NCI-H2081 (cell line): ENCODE results near the gene CDK15.
"Not testable (repeated sequence)": the region's sequence is repeated elsewhere in the genome, so short reads cannot be mapped to it uniquely, and the experiment has no call there.

Experiments
- DNase-seq, 2 experiments: peaks; one replicate each; lab custom pipeline; 2025; lab: John Stamatoyannopoulos, UW

The CDK15 gene

GRCh38 chr2:201831469-201831868 lies 25.1 kb downstream of the CDK15 start:
- no peak for DNase-seq

- DNase-seq = no peak
Measured at GRCh38 chr2:201833781-201834180, 27.4 kb downstream of the CDK15 start.

DNA sequence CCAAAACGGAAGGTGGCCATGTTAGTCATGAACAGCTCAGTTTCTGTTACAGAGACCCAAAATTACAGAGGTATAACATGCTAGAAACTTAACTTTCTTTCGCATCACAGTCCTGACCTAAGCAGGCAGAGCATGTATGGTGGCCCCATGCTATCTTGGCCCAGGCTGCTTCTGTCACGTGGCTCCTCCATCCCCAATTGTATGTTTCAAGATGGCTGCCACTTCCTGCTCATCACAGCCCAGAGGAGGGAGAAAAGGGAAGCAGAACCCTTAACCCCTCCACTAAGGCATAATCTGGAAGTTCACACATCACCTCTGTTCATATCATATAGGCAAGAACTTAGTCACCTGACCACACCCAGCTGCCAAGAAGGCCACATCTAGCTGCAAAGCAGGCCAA lies 28.7 kb downstream of the CDK15 start:
- DNase-seq = no peak

DNA sequence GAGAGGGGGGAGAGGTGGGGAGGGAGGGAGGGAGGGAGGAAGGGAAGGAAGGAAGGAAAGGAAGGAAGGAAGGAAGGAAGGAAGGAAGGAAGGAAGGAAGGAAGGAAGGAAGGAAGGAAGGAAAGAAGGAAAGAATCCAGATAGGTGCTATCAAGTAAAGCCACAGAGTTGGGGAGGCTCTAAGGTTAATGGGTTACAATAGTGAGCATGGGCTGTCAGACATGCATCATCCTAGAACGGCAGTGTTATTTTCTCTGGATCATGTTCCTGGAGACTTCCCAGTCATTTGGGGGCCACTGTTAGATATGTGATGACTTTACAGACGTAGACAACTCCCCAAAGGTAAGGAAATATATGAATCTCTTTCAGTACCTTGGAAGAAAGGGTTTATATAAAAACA lies 31.1 kb downstream of the CDK15 start:
- DNase-seq = no peak

GRCh38 chr2:201837824-201838431 lies 31.6 kb downstream of the CDK15 start:
- no peak for DNase-seq

GRCh38 chr2:201839727-201840126 lies 33.4 kb downstream of the CDK15 start:
- no peak for DNase-seq

DNA sequence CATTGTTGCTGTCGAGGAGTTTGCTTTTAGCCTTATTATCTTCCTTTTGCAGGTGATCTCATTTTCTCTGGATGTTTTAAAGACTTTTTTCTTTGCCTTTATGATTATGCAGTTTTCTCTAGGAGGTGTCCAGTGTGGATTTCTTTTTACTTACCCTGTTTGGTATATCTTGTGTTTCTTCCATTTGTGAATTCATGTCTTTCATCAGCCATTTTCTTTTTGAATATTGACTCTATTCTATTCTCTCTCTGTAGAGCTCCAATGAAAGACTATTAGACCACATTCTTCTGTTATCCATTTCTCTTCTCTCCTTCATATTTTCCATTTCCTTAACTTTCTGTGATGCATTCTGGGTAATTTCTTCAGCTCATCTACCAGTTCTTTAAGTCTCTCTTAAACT lies 34.4 kb downstream of the CDK15 start:
- DNase-seq = no peak

GRCh38 chr2:201842131-201842860 lies 36.0 kb downstream of the CDK15 start:
- no peak for DNase-seq

GRCh38 chr2:201844922-201845321 lies 38.6 kb downstream of the CDK15 start:
- not testable (repeated sequence) for DNase-seq

- no peak for DNase-seq
Measured at GRCh38 chr2:201847481-201847880, 41.1 kb downstream of the CDK15 start.

GRCh38 chr2:201852462-201852861 lies 46.1 kb downstream of the CDK15 start:
- no peak for DNase-seq

DNA sequence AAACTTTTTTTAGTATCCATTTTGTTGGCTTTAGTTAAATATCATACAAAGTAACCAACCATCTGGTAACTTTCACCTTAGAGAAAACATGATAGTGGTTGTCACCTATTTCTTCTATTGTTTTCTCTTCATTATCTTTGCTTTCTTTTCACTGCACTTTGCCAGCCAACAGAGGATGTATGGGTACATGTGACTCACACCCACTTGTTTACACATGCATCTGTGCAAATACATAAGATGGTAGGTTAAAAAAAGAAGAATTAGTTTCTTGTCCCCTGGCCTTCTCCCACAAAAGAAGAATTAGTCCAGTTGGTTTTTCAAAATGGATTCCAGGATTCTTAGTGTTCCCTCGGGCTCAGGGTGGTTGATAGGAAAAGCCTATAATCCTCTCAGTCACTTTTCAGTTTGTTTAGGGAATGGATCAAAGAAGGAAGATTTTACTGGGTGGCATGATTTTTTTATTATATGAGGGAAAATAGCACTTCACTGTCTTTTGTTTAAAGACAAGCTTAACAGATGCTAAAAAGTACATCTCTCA lies 46.6 kb downstream of the CDK15 start:
- DNase-seq = peak in 1 of 2 experiments; percentile 18

- DNase-seq = no peak
Measured at GRCh38 chr2:201854221-201854801, 48.0 kb downstream of the CDK15 start.

DNA sequence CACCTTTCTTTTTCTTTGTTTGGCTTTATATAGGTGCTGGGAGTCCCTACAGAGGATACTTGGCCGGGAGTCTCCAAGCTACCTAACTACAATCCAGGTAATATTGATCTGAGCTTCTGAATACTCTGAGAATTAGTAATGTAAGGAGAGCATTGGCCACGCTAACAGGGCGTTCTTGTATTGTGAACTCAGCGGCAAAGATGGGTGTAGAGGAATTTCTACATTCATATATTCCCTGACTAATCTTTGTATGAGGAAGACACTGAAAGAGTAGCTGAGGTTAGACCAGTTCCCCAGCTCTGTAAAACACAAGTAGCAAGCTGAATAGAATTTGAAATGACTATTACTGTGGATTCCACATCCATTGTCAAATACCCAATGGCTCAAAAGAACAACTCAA lies 48.5 kb downstream of the CDK15 start:
- DNase-seq = no peak

GRCh38 chr2:201855356-201855755 lies 49.0 kb downstream of the CDK15 start:
- DNase-seq = no peak

DNA sequence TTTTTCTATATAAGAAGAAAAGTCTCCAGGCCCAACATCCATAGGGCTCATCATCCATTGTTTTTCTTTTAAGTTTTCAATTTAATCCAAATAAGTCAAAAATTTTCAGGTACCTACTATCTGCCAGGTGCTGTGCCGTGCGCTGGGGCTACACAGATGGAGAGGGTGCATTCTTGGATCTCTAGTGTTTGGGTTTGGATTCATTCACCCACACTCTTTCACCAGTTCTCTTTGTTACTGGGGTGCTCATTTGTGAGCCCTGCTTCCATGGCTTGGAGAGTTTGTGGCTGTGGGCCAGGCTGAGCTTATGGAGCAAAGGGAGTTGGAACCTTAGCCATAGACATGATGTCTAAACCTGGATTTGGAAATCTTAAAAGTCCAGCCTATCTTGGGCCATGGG lies 51.0 kb downstream of the CDK15 start:
- DNase-seq = no peak

- no peak for DNase-seq
Measured at GRCh38 chr2:201858281-201859184, 52.2 kb downstream of the CDK15 start.

GRCh38 chr2:201859949-201860348 lies 53.6 kb downstream of the CDK15 start:
- no peak for DNase-seq

DNA sequence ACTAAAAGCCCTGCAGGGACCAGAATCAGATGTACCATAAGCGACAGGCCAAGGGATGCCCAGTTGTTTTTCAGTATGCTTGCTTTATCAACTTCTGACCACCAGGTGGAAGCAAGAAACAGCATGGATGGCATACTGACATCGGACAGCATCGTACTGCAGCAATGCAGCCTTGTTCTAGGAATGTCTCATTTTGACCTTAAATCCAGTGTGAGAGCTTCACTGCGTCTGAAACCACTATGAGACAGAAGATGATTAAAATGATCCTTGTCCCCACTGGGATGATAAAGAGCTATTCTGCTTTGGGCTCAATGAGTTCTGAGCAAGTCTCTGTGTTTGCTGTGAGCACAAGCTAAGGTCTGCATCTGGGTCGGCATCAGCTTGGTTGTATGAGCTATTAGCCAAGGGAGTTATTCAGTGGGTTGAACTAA lies 54.3 kb downstream of the CDK15 start:
- DNase-seq = peak; percentile 51 to 61

DNA sequence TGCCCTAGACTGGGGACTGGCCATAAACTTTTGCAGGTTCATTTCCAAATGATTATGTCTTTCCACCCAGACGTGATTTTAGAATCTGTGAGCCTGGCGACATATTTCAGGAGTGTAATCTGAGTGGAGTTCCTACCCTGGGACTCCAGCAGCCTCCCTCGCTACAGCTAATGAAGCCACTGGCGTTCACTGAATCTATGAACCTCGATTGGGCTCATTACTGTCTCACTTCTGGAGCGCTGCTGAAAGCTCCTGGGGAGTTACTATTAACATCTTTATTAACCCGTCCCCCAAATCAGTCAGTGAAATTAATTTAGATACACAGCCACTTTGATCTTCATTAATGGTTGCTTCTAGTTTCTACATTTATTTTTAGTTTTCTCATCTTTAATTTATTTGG lies 56.5 kb downstream of the CDK15 start:
- no peak for DNase-seq

DNA sequence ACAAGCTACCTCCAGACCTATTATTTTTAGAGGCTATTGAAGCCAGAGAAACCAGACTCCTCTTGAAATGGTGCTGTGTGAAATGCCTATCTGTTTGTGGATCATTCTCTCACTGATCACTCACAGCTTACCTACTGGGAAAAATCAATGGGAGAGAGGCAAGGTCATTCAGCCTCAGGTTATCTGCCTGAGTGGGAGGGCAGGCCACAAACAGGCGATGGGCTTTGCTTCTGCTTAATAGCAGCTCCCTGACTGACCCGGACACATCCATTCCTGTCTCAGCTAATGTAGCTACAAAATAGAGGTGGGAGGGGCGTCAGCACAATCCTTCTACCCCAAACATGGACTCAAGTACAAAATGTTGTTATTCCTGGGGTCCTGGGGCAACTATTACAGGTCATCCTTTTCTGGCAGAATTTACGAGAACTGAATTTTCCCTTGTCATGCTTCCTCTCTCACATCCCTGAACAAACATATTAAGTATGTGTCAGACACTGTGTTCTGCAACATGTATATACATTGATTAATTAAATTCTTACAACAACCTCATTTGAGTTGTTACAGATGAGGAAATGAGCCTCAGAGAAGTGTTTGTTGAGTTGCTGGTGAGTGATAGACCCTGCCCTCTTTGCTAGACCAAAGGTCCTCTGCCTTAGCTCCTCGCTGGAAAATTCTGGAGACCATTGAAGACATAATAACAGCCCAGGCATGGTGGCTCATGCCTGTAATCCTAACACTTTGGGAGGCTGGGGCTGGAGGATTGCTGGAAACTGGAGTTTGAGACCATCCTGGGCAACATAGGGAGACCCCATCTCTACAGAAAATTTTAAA lies 60.5 kb downstream of the CDK15 start:
- DNase-seq = no peak
